NCI-H774 (cell line): Measurements from ENCODE around the gene KLRD1.
"Not testable (repeated sequence)": the region's sequence is repeated elsewhere in the genome, so short reads cannot be mapped to it uniquely, and the experiment has no call there.

ENCODE experiments used
- DNase-seq: peaks from one replicate; lab custom pipeline; 2025; lab: John Stamatoyannopoulos, UW

KLRD1 gene, protein sequence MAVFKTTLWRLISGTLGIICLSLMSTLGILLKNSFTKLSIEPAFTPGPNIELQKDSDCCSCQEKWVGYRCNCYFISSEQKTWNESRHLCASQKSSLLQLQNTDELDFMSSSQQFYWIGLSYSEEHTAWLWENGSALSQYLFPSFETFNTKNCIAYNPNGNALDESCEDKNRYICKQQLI

DNA sequence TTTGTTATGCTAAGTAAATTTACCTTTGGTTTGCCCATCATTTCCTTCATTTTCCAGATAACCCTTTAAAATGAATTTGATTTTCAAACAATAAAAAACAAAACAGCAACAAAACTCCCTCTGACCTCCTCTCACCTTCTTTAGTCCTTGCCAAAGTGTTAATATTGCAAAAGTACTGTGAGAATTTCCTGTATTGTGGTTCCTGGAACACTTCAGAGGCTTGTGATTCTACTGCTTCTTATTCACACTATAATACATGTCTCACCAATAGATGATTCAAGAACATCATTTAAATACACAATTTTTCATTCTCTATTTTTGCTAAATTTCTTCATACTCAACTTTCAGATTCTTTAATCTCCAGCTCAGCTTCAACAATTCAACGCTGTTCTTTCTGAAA lies at the start of gene KLRD1:
TSS of gene KLRD1 (plus strand) at position 241 of the 400 bp plus-strand sequence. CDS start 208 bp downstream, outside the sequence.
- DNase-seq, result no peak

DNA sequence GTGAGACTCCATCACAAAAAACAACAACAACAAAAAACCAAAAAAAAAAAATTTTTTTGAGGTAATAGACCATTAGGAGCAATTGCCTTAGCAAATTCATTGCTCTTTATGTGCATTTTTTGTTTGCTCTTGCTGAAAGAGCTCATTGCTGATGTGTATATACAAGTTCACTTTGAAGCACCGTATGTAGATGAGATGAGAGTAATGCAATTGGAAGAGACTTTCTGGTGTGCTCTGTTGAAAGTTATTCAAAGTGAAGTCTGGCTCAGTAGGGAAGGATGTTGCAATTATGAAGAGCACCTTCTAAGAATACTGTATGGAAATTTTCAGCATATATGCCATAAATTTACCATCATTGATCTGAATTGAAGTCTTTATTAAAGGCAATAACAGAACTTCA lies 46.7 kb upstream of the KLRD1 start:
- DNase-seq, result no peak

DNA sequence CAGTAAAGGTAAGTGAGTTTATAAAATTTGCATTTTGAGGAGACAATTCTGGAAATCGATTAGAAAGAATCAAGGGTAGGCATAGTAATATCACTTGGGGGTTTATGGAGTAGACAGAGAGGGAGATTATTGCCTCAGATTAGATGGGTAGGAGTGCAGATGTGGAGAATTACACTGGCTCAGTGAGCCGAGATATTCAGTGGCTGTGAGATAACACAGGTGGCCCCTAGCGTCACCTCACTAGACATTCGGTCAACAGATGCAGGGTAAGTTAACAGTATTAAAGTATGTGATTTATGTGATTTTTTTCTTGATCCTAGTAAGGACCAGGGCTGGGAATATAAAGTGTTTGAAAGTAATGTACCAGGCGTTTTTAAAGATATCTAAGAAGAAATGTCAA lies 39.6 kb upstream of the KLRD1 start:
- DNase-seq, result no peak

DNA sequence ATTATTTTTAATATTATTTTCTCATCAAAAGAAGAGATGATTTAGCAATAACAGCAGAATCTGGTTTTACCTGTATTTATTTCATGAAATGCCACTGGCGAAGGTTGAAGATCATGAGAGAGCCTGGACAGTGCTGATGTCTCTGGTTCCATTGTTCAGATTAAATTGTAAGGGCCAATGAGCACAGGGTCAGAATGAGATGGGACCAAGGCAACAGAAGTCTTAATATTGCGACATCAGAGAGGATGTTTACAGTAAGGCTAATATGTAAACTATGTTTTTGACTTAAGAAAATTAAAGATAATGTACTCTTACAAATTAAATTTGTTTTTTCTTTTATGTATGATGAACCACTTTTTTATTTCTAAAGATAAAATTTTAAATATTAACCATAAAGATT lies 35.2 kb upstream of the KLRD1 start:
- DNase-seq, result no peak

DNA sequence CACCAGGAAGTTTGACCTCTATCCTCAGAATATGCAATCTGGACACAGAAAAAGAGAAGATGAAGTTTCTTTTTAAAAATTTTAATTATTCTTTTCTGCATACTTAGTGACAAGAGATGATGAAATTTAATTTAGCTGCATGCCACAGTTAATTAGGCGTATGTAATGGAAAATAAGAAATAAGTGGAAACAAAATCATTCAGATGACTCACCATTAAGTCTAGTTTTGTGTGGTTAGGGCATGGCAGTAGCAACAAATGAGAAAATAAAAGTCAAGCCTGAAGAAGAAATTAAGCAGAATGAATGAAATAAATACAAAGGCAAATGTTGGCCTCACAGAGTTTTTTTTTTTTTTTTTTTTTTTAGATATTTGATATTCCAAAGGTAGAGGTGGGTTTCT lies 30.9 kb upstream of the KLRD1 start:
- DNase-seq, result no peak

DNA sequence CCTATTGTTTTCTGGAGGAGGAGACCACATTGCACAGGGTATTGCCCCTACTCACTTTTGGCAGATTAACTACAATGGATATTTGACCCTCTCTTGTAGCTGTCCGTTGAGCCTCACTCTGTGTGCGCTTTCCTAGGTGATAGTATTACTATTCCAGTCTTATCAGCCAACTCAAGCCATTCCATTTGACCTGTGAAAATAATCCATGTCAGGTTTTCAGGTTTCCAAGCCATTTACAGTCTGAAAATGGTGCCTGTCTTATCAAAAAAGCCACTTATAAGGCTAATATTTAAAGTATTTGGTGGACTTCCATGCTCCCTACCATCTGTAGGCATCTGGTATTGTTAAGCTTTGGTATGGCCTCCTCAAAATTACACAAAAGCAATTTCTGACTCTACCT lies 29.6 kb upstream of the KLRD1 start:
- DNase-seq, result no peak

DNA sequence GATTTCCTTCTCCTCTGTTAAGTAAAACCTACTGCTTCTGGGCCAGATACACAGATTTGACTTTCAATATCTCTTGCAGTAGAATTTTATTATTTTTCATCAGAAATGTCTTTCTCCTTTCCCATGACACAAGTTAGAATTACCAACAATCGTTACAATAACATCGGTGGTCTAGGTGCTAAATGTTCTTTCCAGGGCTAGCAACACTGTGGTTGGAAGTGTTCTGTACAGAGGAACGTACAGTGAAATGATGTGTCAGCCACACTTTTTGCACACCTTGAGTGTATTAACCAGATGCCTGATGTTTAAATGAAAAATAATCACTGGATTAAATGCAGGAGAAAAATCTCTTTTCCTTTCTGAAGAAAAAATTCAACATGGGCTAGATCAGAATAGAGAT lies 27.7 kb upstream of the KLRD1 start:
- DNase-seq, result no peak

DNA sequence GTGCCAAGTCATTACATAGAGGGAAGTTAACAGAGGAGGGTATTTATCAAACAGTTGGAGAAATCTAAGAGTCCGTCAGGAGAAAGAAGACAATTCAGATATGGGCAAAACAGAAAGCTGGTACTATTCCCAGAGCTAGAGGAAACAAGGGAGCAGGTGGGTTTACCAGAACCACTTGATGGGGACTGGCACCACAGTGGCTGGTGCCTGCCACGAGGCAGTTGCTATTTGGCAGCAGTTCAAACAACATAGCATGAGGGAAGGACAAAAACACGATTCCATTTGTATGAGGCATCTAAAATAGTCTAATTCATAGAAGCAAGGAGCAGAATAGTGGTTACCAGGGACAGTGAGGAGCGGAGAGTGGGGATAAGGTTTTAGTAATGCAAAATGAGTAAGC lies 24.6 kb upstream of the KLRD1 start:
- no peak for DNase-seq

DNA sequence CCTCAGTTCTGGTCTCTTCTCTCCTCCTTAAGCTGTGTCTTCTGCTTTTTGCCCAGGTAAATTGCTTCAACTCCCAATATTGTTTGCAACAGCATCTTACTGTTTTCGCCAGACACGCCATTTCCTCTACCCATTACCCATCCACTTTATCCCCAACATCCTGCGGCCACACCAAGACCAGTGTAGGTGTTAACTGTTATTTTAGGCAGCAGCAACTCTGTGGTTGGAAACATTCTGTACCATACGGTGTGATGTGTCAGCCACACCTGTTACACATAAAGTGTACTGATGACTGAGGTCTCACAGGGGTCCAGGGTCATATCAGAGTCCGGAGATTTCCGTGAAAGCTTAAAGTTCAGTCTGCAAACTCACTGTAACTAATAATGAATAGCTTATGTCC lies 21.8 kb upstream of the KLRD1 start:
- DNase-seq, result no peak

DNA sequence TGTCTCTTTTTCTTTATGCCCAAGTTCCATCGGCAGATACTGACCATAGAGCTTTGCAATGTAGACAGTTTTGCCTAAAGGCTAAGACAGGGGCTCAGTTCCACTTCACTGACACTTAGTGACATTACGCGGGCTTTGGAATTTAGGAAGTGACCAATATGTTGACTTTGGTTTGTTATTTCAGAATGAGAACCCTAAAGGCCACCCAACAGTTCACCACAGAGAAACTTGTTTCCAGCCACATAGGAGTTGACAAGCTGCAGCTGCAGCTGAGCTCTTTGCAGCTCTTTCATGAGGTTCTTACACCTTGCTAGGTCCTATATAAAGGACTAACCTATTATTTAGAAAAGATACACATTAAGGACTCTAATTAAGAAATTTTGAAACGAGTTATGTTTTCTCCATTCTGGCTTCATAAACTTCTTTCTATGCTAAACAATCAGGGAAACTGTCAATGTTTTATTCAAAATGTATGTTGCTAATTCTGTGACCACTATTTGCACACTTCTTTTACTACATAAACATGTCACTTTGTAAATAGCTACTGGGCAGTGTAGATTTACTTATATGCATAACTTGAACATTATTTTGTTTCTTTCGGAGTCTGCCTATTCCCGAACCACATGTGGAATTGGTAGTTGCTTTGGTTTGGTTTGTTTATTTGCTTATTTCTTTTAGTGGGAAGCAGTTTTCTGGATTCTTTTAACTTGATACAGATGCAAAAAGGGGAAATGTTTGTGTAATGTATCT lies 18.5 kb upstream of the KLRD1 start:
- no peak for DNase-seq

DNA sequence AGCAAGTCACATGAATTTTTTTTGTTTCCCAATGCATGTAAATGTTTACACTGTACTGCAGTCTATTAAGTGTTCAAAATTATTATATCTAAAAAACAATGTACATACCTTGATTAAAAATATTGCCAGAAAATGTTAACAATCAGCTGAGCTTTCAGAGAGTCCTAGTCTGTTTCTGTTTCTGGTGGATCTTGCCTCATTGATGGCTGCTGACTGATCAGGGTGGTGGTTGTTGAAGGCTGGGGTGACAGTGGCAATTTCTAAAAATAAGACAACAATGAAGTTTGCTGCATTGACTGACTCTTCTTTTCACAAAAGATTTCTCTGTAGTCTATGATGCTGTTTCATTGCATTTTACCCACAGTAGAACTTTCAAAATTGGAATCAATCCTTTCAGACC lies 16.6 kb upstream of the KLRD1 start:
- DNase-seq, result no peak

DNA sequence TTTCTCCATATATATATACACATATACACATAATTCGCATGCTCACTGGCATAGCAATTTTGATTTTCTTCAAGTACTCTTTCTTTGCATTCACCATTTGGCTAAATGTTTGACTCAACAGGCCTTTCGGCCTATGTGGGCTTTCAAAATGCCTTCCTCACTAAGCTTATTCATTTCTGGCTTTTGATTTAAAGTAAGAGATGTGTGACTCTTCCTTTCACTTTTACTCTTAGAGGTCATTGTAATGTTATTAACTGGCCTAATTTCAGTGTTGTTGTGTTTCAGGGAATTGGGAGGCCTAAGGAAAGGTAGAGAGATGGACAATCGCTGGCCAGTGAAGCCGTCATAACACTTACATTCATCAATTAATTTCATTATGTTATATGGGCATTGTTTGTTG lies 14.5 kb upstream of the KLRD1 start:
- DNase-seq, result no peak

DNA sequence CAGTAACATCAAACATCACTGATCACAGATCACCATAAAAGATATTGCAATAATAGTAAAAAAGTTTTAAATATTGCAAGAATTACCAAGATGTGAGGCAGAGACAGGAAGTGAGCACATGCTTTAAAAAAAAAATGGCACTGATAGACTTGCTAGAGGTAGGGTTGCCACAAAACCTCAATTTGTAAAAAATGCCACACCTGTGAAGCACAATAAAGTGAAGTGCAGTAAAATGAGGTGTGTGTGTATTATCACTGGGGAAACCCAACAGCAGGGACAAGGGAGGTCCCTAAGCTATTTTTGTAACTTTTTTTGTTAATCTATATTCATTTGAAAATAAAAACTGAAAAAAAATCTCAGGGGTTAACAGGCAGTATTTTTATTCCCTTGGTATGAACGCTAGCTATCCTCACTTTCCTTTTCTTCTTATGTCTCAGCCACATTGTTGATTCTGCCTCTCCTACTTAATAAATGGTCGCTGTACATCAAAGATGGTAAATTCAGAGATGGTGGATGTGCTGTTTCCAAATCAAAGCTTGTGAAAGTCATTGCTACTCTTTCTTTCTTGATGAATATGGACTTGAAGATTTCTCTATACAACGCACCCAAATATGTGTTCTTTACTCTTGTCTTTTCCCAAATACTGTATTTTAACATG lies 14.0 kb upstream of the KLRD1 start:
- no peak for DNase-seq

DNA sequence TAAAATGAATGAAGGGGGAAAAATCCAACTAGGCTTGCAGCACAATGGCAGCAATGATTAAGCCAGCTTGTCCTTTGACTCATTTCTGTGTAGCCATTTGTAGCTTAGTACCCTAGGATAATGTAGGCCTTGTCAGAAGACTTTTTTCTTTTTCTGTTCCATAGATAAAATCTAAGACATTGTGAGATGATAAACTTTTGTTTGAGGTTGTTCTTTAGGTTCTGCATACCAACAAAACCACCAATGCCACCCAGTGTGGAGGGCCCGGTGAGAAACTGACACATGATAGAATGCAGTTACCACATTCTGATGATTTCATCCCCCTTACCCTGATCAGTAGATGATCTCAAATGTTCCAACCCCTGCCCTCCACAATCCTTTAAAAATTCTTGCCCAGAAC lies 6.6 kb upstream of the KLRD1 start:
- no peak for DNase-seq

DNA sequence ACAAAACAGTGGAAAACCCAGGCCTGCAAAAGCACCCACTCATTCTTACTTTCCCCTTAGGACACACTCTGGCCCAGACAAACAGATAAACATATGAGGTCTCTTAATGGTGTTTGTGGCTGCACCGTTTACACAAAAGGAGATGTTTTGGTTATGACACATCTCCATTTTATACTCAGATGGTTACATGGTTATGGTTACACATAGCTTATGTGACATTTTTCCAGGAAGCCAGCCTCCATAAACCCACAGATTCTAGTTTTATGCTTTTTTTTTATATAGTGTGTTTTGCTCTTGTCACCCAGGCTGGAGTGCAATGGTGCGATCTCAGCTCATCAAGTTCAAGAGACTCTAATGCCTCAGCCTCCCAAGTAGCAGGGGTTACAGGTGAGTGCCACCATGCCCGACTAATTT lies 3.5 kb upstream of the KLRD1 start:
- DNase-seq, result no peak

DNA sequence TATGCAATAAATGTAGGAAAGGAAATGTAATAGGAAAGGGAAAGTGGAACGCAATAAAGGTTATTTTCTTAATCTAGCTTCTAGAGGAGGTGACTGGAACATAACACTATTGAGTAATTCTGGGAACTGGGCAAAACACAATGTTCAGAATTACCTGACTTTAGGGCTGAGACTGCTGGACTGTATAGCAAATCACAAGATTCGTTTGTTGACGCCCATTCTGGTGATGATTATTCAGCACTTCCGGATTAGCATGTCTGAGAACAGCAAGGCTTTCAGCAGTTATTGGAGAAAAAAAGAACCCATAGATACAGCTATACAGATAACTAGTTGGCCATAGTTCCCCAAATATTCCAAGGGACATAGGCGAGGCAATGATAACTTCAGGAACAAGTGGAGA lies 2.3 kb upstream of the KLRD1 start:
- DNase-seq, result no peak

DNA sequence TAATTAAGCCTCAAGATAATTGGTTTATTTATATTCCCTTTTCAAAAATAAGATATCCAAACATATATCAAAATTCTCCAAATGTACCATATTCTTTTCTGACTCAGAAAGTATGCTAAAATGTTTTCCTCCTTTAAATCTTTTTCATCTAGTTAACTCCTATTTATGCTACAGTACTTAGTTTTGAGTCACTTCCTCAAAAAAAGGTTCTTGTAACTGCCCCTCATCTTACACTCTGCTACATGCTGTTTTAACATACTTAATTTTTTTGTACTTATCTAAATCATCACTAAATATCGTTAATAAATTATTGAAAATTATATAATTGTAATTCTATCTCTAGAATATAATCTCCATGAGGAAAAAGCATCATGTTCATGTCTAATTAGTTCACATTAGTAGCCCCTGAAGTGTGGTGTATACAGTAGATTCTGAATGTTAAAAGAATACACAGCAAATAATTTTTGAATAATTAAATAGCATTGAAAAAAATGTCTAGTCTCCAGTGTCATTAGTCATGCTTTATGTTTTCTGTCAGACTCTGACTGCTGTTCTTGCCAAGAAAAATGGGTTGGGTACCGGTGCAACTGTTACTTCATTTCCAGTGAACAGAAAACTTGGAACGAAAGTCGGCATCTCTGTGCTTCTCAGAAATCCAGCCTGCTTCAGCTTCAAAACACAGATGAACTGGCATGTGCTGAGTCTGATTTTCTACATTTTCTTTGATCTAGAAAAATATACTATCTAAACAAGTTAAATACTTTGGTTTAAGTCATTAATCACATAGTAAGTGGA lies 3.5 kb downstream of the KLRD1 start:
- DNase-seq, result no peak

DNA sequence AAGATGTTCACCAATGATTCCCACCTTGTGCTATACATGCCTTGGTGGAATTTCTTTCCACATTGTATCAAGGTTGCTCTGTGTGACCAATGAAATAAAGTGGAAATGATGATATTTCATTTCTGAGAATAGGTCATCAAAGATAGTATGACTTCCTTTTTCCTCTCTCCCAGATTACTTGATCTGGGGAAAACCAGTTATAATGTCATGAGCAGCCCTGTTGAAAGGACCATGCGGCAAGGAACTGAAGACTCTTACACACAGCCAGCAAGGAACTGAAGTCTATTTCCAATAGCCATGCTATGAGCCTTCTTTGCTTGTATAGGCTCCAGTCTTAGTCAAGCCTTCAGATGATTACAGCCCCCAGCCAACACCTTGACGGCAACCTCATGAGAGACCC lies 11.7 kb downstream of the KLRD1 start:
- DNase-seq, result no peak

DNA sequence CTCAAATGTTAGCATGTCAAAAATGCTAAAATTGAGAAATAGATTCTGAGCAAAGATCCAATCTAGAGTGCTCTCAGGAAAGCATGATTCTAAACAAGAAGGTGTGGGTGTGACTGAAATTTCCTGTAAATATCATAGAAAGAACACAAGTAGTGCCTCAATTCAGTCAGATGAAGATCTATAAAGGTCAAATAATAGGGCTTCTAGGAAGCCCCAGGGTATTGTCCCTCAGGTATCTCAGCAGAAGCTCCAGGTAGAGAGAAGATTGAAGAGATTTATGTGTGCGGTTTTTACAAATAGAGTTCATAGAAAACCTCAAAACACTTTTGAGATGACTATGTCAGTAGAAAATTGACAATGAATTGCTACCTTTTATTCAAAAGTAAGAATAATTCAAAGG lies 13.0 kb downstream of the KLRD1 start:
- no peak for DNase-seq

DNA sequence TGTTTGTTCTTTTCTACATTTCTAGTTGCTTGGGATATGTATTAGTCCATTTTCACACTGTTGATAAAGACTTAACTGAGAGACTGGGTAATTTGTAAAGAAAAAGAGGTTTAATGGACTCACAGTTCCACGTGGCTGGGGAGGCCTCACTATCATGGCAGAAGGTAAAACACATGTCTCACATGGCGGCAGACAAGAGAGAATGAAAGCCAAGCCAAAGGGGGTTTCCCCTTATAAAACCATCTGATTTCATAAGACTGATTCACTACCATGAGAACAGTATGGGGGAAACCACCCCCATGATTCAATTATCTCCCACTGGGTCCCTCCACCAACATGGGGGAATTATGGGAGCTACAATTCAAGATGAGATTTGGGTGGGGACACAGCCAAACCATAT lies 21.0 kb downstream of the KLRD1 start:
- not testable (repeated sequence) for DNase-seq

DNA sequence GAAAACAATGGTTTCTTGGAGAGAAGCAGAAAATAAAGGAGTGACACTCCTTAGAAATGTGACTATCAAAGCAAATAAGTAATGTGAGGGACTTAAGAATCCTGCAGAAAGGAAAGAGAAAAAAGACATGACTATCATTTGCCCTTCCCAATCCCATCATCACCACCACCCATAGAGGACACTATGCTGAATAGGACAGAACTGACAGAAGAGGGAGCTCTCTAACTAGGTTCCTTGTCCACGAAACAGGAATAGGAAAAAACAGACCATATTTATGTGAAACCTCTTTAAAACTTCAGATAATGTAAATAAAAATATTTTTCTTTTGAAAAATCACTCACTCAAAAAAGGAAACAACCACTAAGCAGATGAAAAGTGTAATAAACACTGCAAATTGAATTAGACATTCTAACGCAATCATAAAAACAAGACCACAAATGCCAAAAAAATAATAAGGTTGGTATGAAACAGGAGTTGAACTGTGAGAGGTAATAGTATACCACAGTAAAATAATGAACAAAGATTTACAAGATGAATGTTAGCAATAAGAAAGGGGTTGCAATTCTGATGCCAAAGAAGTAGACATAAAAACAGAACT lies 24.1 kb downstream of the KLRD1 start:
- DNase-seq, result peak; percentile 20

DNA sequence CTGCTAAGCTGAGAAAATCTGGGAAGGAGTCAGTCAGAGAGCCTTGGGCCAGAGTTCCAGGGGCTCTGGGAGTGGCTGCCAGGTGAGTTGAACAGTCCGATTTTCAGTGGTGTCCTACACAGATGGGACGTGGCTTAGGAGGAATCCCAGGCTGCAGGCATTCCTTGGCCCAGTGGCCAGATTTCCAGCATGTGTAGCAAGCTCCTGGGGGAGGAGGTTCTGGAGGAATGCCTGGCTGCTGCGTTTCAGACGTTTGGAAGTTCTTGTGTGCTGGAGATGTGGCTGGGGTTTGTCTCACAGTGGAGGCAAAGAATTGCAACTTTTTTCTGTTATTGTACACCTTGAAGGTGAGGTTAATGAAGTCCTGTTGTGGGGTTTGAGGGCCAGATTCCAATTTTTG lies 28.5 kb downstream of the KLRD1 start:
- not testable (repeated sequence) for DNase-seq
